ENCODE results near the gene NDUFA13.

The NDUFA13 gene

GRCh38 chr19:19549804-19550464 is 33.9 kb downstream of the NDUFA13 start:
- DNase-seq: no peak

DNA sequence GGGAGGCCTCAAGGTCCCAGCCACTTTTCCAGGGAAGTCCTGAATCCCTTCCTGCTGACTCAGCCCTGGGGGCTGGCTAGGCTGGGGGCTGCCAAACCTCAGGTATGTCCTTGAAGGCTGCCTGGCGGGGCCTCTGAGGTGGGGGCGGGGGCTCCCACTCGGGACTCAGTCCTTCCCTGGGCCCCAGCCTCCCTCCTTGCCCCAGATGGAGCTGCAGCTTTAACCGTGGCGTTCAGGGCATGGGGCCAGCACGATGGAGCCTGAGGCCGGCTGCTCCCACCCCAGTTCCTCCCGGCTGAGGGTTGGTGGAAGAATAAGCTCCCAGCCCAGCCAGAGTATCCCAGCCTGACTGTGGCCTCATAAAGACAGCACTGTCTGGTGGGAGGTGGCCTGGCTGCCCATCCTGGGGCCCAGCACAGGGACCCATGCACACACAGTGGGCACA is 34.5 kb downstream of the NDUFA13 start:
- DNase-seq: no peak

- DNase-seq: no peak
Observed at GRCh38 chr19:19550972-19551852, 35.2 kb downstream of the NDUFA13 start.

- no peak for DNase-seq
Observed at GRCh38 chr19:19551853-19552192, 35.8 kb downstream of the NDUFA13 start.

DNA sequence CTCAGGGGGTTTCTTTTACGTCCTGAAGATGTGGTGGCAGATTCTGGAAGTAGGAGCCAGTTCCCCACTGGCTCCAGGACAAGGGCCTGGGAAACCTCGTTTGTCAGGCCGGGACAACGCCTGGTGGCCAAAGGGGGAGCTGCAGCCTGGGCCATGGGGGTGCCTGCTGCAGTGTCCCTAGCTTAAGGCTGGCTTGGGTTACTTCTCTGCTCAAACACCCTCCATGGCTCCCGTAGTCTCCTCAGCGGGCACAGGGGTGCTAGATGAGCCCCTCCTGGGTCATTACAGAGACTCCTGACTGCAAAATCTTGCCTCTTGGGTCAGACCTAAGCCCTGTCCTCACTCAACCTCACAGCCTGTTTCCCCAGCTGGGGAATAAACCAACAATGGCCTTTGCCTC is 36.8 kb downstream of the NDUFA13 start:
- no peak for DNase-seq

DNA sequence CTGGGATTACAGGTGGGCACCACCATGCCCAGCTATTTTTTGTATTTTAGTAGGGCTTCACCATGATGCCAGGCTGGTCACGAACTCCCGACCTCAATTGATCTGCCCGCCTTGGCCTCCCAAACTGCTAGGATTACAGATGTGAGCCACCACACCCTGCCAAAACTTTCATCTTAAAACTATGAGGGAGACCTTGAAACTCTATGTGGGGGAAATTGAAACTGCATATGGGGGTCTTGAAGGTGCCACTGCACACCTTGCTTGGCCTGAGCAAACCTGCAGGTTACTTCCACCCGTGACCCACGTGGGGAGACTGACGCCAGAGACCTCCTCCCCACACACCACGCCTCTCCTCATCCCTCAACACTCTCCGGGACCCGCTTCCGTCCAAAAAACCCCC is 37.6 kb downstream of the NDUFA13 start:
- no peak for DNase-seq

- no peak for DNase-seq
Observed at GRCh38 chr19:19554074-19555023, 38.3 kb downstream of the NDUFA13 start.

DNA sequence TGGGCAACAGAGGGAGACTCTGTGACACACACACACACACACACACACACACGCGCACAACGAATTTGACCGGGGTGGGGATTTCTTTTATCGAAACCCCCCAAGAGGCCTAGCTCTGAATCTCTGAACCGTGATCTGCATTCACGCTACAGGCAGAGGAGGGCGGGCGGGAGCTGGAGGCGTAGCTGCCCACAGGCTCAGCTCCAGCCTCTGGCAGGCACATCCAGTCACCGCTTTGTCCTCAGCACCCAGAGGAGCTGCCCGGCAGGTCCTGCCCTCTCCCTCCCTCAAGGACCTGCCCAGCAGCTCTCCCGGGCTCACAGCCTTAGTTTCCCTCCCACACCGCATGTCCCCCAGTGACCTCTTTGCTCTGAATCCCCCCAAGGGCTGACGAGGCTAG is 42.0 kb downstream of the NDUFA13 start:
- DNase-seq: no peak

DNA sequence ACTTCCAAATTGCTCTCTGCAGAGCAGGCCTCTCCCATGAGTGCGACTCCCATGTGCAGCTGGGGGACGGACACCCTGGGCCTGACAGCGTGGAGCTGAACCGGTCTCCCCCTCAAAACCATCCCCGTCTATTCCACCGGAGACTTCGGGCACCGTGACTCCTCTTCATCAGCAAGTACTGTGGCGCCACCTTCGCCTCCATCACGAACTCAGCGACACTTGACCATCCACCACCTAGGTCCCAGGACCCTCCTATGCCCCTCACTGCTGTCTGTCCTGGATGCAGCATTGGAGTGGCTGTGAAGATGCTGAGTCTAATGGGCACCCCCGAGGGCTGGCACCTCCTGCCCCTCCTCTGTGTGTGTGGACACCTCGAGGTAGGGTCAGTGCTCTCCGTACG is 42.6 kb downstream of the NDUFA13 start:
- no peak for DNase-seq

DNA sequence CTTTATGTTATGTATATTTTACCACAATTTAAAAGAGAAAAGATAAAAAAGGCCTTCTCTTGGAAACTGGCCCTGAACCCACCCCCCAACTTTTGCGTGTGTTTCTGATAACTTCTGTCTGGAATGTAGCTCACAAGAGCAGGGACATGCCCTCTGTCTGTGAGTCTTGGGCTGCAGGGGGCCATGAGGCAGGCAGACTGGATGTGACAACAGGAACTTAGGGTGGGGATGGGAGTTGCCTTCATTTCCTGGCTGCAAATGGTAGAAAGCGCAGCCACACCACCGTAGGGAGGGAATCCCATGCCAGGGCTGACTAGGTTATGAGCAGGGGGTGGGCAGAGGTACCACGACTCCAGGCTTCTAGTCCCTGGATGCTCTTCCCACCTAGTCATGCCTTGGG is 43.9 kb downstream of the NDUFA13 start:
- no peak for DNase-seq

DNA sequence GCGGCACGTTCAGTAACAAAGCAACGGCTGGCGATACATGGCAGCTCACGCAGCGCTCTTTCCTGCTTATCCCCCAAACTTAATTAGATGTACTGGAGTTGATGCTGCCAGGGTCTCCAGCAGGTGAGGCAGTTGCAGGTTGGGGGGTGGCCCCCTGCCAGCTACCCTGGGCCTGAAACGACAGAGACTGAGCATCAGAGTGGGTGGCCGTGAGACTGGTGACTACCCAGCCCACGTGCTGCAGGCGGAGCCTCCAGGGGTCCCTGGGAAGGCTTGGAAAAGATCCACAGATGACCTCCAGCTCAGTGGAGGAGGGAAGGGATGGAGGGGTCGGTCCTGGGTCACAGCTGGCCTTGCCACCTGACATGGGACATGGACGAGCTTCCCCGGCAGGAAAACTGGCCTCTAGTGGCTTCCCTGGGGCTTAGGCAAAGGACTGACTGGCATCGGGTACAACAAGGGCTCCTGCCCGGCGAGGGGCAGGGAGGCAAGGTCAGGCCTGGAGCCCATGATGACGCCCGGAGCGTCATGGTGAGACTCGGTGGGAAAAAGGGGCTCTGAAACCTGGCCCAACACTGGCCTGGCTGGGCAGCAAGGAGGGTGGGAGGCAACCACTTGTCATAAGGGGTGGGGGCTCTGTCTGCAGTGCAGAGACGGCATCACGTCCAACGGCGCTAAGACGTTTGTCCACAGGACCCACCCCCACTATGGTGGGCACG is 46.1 kb downstream of the NDUFA13 start:
- no peak for DNase-seq

GRCh38 chr19:19562665-19563347 is 46.8 kb downstream of the NDUFA13 start:
- DNase-seq: no peak

DNA sequence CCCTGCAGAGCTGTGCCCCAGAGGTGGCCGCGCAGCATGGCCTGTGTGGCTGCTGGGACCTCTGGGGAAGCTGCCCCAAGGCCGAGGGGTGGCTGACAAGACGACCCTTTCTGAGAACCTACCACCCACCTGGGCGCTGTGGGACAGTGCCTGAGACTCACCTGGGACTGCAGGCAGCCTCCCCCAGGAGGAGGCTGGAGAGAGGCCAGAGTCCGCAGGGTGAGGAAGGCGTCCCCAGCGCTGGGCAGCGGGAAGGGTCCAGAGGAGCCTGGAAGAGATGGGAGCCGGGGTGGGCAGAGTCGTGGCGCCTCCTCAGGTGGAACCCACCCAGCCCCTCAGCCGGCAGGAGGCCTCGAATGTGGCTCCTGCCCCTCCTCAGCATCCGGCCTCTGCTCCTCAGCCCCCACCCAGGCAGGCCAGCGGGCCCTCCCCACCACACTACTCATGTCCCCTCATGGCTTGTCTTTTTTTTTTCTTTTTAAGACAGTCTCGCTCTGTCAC is 47.4 kb downstream of the NDUFA13 start:
- no peak for DNase-seq

DNA sequence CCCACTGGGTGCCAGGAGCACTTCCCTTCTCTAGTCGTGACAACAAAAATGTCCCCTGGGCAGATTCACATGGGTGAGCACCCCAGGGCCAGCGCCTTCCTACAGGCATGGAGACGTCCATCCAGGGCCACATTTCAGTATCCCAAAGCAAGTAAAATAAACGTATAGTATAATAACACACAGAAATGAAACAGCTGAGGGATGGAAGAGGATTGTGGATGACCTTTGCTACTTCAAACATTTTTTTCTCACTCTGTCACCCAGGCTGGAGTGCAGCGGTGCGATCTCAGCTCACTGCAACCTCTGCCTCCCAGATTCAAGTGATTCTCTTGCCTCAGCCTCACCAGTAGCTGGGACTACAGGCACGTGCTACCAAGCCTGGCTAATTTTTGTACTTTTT is 50.3 kb downstream of the NDUFA13 start:
- DNase-seq: no peak

- DNase-seq: no peak
Observed at GRCh38 chr19:19567391-19567790, 51.4 kb downstream of the NDUFA13 start.

DNA sequence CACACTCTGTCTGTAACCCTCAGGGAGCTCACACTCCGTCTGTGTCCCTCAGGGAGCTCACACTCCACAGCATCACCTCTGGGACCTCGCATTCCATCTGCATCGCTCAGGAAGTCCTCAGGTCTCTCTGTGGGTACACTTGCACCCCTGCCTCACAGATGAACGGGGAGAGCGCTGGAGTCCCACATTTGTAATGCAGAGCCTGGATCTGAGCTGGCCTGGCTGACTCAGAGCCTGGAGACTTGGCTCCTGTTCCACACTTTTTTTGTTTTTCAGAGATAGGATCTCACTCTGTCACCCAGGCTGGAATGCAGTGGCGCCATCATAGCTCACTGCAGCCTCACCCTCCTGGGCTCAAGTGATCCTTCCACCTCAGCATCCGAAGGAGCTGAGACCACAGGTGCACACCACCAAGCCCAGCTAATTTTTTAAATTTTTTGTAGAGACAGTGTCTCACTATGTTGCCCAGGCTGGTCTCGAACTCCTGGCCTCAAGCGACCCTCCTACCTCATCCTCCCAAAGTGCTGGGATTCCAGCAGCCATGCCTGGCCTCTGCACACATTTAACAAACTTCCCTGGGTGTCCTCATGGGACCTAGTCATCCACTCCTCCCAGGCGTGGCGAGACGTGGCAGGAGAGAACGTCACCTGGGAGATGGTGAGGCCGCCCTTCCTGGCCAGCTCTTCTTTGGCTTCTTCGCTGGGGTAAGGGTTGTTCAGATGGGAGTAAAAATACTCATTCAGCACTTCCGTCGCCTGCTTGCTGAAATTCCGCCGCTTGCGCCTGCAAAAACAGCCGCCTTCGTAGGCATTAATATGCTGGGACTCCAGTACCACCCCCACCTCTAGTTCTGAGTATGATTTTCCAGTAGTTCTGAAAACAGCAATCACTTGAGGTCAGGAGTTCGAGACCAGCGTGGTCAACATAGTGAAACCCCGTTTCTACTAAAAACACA is 53.1 kb downstream of the NDUFA13 start:
- DNase-seq: no peak

GRCh38 chr19:19570571-19570970 is 54.5 kb downstream of the NDUFA13 start:
- no peak for DNase-seq

GRCh38 chr19:19571071-19571786 is 55.2 kb downstream of the NDUFA13 start:
- no peak for DNase-seq

DNA sequence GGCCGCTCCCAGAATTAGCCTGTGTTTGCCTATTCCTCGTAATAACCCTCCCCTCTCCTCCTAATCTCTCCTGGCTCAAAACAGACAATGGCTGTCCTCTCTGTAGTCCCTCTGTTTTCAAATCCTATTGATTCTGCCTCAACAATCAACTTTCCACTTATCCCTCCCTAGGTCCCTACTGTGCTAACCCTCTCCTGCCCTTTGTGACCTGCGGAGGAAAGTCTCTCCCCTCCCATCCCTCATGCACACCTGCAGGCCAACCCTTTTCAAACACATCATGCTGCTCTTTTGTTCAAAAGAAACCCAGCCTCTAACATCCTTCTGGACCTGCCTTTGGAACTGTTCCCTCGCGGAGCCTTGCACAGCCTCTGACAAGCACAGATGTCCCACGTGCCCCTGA is 59.4 kb downstream of the NDUFA13 start:
- DNase-seq: no peak
